ENCODE data around the gene PLK5.

Gene PLK5

GRCh38 chr19:1551068-1552040, 27.5 kb downstream of the PLK5 start:
- DNase-seq: no peak

GRCh38 chr19:1553415-1553814, 29.5 kb downstream of the PLK5 start:
- DNase-seq: no peak

GRCh38 chr19:1554968-1555367, 31.1 kb downstream of the PLK5 start:
- DNase-seq: no peak

- no peak for DNase-seq
Measured at GRCh38 chr19:1555487-1556389, 31.9 kb downstream of the PLK5 start.

- no peak for DNase-seq
Measured at GRCh38 chr19:1556390-1557070, 32.7 kb downstream of the PLK5 start.

- no peak for DNase-seq
Measured at GRCh38 chr19:1558552-1558951, 34.7 kb downstream of the PLK5 start.

- DNase-seq: no peak
Measured at GRCh38 chr19:1560286-1560882, 36.5 kb downstream of the PLK5 start.

GRCh38 chr19:1561236-1561842, 37.5 kb downstream of the PLK5 start:
- DNase-seq: no peak

GRCh38 chr19:1563251-1563650, 39.4 kb downstream of the PLK5 start:
- no peak for DNase-seq

GRCh38 chr19:1566392-1567115, 42.7 kb downstream of the PLK5 start:
- peak; percentile 31 to 93 (median 84) for DNase-seq

GRCh38 chr19:1567116-1567847, 43.4 kb downstream of the PLK5 start:
- peak in 5 of 58 donors; percentile 34 to 61 (median 49) for DNase-seq

GRCh38 chr19:1567848-1568227, 44.0 kb downstream of the PLK5 start:
- no peak for DNase-seq

- peak in 44 of 58 donors; percentile 2 to 65 (median 34) for DNase-seq
Measured at GRCh38 chr19:1568320-1569019, 44.6 kb downstream of the PLK5 start, which contains the start of gene MEX3D. MEX3D (minus strand) TSS chr19:1568325; CDS start chr19:1568058, 267 bp downstream.

GRCh38 chr19:1569997-1570396, 46.1 kb downstream of the PLK5 start:
- DNase-seq: no peak

GRCh38 chr19:1570836-1571235, 47.0 kb downstream of the PLK5 start:
- DNase-seq: no peak

GRCh38 chr19:1571358-1571757, 47.5 kb downstream of the PLK5 start:
- no peak for DNase-seq

- DNase-seq: no peak
Measured at GRCh38 chr19:1572795-1573194, 48.9 kb downstream of the PLK5 start.
